Measurements from ENCODE around the gene ANAPC5.
"Not testable (repeated sequence)": the region's sequence is repeated elsewhere in the genome, so short reads cannot be mapped to it uniquely, and the experiment has no call there.

Gene ANAPC5, protein sequence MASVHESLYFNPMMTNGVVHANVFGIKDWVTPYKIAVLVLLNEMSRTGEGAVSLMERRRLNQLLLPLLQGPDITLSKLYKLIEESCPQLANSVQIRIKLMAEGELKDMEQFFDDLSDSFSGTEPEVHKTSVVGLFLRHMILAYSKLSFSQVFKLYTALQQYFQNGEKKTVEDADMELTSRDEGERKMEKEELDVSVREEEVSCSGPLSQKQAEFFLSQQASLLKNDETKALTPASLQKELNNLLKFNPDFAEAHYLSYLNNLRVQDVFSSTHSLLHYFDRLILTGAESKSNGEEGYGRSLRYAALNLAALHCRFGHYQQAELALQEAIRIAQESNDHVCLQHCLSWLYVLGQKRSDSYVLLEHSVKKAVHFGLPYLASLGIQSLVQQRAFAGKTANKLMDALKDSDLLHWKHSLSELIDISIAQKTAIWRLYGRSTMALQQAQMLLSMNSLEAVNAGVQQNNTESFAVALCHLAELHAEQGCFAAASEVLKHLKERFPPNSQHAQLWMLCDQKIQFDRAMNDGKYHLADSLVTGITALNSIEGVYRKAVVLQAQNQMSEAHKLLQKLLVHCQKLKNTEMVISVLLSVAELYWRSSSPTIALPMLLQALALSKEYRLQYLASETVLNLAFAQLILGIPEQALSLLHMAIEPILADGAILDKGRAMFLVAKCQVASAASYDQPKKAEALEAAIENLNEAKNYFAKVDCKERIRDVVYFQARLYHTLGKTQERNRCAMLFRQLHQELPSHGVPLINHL

DNA sequence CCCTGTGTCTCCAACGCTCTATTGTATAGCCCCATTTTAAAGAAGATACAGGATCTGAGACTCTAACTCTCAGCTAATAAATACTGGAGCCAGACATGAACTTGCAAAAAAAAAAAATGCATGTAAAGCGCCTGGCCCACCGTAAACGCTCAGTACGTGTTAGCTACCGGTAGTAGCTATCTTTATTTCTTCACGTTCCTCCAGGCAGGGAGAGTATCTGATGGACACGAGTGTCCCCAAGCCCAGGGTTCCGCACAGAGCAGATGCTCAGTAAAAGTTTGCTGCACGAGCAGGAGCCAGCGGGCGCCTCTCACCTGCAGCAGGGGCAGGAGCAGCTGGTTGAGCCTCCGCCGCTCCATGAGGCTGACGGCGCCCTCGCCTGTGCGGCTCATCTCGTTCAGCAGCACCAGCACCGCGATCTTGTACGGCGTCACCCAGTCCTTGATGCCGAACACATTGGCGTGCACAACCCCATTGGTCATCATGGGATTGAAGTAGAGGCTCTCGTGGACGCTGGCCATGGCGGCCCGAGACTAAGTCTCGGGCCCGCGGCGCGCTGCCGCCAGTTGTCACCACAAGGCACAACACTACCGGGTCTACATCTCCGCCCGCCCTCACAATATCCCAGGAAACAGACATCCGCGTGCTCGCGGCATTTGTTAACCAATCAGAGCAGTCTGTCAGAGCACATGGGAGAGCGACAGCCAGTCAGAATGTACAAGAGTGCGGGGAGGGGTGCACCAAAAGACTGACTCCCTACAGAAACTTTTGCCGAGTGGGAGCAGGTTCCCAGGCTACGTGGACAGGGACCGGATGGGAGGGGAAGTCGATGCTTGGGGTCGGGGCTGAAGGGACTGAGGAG, at the start of gene ANAPC5:
TSS of gene ANAPC5 (minus strand) at position 592 of the 862 bp plus-strand sequence. CDS start at position 521, 71 bp downstream.
- DNase-seq (ENCODE audit: low read depth) = peak; percentile 99

DNA sequence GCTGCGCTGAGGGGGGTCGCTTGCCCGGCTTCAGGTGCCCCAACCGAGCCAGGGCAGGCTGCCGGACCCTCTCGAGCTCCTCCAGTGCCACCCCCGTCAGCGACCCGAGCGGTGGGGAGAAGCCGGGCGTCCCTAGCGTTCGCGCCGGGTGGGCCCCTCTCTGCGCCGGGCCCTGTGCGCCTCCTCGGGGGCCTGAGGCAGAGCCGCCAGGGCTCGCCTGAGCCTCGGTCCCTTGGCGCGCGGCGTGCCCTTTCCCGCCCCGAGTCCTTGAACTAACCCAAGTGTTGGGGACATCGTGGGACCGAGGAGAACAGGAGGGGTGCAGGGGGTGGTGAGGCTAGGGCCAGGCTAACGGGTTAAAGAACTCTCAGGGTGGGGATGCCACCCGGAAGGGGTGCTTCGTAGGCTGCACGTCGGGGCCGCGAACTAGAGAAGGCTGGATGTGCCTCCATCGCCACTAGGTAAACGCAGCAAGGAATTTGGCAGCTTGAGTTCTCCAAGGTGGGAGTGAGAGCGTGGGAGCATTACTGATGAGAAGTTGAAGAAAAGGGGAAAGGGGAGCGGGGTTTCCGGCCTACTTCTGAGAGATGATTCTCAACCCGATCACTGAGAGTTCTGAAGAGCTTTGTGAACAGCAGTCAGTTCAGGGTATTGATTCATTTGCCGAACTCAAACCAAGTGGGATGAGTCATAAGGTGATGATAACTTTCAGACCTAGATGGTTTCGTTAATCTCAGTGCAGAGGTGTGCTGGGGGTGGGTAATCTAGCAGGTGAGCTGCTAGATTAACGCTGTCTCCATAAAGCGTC, 48.3 kb upstream of the ANAPC5 start:
- peak; percentile 80 for DNase-seq (ENCODE audit: low read depth)

DNA sequence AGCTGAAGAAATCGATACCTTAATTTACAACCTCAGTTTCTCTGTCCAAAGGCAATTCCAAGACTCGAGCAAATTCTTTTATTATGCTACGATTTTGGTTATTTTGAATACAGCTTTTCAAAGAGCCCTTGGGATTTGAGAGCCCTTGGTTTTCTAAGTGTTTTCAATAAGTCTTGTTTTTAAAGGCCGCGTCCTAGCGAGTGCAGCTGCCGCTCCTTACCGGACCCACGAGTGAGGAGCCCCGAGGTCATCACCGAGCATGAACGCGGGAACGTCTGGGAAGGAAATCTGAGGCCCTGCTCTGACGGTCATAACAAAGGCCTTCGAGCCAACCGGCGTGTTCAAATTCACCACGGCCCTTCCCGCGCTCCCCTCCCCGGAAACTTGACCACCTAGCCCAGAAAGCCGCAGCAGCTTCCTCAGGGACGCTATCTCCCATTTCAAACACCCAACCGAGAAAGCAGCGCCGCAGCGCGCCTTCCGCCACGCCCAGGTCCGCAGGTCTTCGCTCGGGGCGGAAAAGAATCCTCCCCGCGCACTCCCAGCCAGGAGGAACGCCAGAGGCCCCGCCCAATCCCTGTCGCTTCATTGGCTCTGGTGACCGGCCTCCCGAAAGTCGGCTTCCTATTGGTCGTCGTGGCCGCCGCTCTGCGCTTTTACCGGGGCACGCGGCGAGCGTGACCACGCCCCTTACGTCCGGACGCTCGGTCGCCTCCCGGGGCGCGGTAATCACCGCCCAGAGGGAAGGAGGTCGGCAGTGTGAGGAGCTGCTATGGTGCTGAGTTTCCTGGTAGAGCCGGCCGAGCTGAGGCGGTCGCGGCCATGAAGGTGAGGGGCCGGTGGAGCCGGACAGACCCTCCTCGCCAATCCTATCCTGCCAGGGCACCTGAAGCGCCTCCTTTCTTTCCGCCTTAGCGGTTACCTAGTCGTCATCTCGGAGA, 47.5 kb upstream of the ANAPC5 start, which contains the start of gene RNF34:
TSS of gene RNF34 (plus strand) at position 728 of the 941 bp plus-strand sequence. CDS start at position 823, 95 bp downstream.
- peak; percentile 99 for DNase-seq (ENCODE audit: low read depth)

DNA sequence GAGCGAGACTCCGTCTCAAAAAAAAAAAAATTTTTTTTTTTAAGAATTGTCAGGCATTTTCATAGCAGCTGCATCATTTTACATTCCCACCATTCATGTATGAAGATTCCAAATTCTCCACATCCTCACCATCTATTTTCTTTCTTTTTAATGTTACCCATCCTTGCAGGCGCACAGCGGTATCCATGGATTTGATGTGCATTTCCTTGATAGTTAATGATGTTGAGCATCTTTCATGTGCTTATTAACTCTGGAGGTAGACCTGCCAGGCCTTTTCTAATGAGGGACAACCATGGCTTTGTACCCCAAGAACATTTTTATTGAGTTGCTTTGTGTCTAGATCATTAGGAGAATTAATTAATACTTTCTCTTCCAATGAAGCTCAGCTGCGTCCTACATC, 46.1 kb upstream of the ANAPC5 start:
- no peak for DNase-seq (ENCODE audit: low read depth)

DNA sequence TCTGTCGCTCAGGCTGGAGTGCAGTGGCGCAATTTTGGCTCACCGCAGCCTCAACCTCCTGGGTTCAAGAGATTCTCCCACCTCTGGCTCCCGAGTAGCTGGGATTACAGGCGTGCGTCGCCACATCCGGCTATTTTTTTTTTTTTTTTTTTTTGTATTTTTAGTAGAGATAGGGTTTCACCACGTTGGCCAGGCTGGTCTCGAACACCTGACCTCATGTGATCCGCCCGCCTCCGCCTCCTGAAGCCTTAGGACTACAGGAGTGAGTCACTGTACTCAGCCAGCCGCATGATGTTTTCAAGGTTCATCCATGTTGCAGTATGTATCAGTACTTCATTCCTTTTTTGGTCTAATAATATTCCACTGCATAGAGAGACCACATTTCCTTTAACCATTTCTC, 45.3 kb upstream of the ANAPC5 start:
- no peak for DNase-seq (ENCODE audit: low read depth)

DNA sequence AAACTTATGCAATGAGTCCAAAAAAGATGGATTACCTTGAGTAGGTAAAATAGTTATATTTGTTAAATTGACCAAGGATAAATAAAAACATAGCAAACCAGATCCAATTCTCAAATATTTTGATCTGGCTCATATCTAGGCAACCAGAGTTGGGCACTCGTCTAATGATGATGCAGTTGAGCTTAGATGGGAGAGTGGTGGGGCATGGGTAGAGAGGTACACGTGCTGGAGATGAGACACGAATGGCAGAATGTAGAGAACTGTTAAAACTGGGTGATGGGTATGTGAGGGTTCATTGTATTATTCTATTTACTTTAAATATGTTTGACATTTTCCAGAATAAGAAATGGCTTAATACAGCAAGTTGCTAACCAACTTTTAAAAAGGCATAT, 40.1 kb upstream of the ANAPC5 start:
- no peak for DNase-seq (ENCODE audit: low read depth)

DNA sequence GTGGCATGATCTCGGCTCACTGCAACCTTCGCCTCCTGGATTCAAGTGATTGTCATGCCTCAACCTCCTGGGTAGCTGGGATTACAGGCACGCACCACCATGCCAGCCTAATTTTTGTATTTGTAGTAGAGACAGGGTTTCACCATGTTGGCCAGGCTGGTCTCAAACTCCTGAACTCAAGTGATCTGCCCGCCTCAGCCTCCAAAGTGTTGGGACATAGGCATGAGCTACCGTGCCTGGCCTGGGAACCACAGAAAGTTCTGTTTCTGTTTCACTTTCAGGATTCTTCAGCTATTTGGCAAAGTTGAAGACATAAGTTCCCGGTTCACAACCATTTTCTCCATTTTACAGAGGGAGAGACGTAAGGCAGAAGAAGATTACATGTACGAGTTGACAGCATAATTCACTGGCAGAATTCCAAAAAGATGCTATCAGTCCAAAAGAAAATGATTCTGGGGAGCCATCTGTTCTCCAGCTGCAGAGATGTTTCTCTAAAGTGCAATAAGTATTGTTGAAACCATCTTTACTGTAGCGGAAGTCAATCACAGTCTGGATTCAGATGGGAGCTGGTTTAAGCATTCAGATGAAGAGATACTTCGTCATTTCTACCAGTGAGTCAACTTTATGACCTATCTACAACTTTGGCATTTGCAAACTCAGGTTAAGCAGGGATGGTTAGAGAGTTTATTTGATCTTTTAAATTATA, 39.6 kb upstream of the ANAPC5 start:
- DNase-seq (ENCODE audit: low read depth) = peak; percentile 35

DNA sequence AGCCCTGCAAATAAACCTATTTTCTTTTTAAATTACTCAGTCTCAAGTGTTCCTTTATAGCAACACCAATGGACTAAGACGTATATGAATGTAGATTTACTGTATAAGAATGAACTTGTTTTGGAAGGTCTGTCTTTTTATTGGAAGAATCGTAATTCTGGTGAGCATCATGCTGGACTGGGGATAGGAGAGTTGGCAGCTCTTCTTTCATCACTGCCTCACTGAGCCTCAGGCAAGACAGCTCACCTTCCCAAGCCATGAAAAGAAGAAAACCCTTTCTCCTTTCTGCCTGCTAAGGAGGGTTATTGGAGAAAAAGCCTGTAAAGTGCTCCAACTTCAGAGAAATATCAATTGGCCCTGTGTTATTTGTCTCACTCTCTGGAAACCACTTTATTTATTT, 38.6 kb upstream of the ANAPC5 start:
- DNase-seq (ENCODE audit: low read depth) = peak; percentile 39

DNA sequence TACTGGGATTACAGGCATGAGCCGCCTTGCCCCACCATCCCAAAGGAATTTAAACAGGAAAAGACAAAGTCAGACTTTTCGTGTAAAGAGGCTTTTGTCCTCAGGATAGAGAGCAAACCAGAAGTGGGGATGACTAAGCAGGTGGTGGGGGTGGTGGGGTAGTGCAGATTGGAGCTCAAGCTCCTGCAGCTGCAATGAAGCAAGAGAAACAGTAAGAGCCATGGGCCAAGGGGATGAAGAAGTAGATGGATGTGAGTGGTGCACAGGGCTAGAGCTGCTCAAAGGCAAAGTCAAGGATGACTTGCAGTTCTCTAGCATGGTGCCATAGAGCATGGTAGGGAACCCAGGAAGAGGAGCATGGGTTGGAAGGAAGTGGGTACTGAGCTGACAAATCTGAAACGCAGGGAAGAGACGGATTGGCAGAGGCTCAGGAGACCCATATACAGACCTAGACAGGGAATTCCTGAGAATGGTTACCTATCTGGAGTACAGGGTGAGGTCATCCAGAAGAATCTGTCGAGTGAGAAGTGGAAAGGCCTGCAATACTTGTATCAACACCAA, 36.3 kb upstream of the ANAPC5 start:
- DNase-seq (ENCODE audit: low read depth) = peak; percentile 91

DNA sequence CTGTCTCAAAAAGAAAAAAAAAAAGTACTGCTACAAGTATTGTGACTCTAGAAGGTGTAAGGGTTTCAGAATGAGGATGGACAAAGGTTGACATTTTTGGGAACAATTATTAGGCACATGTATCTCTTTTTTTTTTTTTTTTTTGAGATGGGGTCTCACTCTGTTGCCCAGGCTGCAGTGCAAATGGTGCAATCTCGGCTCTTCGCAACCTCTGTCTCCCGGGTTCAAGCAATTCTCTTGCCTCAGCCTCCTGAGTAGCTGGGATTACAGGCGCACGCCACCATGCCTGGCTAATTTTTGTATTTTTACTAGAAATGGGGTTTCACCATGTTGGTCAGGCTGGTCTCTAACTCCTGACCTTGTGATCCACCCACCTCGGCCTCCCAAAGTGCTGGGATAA, 32.7 kb upstream of the ANAPC5 start:
- not testable (repeated sequence) for DNase-seq (ENCODE audit: low read depth)

DNA sequence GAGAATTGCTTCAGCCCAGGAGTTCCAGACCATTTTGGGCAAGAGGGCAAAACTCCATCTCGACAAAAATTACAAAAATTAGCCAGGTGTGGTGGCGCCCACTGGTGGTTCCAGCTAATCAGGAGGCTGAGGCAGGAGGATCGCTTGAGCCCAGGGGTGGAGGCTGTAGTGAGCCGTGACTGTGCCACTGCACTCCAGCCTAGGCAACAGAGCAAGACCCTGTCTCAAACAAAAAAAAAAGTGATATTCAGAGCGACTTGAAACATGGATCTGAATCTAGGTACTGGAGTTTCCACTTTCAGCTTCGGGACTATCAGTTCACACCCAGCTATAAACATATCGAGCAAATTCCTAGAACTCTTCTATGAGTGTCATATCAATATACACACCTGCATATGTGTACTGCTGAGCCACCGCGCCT, 31.4 kb upstream of the ANAPC5 start:
- DNase-seq (ENCODE audit: low read depth) = no peak

DNA sequence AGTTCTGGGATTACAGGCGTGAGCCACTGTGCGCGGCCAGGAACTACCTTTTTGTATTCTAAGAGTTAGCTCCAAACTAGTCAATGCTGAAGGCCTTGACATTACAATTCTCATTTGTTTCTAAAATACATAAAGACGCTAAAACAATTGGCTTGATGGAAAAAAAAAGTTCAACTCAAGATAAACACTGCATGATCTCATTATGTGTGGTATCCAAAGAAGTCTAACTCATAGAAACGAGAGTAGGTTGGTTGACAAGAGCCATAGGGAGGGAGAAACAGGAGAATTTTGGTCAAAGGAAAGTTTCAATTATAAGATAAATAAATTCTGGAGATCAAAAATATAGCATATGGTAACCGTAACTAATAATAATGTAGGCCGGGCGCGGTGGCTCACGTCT, 27.7 kb upstream of the ANAPC5 start:
- DNase-seq (ENCODE audit: low read depth) = no peak

DNA sequence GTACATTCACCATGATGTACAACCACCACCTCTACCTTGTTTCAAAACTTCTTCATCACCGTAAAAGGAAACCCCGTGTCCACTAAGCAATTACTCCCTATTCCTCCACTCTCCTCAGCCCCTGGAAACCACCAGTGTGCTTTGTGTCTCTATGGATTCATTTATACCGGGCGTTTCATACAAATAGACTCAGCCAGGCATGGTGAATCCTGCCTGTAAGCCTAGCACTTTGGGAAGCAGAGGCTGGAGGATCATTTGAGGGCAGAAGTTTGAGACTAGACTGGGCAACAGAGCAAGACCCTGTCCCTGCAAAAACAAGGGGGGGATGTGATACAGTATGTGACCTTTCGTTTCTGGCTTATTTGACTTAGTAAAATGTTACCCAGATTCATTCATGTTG, 26.5 kb upstream of the ANAPC5 start:
- no peak for DNase-seq (ENCODE audit: low read depth)

DNA sequence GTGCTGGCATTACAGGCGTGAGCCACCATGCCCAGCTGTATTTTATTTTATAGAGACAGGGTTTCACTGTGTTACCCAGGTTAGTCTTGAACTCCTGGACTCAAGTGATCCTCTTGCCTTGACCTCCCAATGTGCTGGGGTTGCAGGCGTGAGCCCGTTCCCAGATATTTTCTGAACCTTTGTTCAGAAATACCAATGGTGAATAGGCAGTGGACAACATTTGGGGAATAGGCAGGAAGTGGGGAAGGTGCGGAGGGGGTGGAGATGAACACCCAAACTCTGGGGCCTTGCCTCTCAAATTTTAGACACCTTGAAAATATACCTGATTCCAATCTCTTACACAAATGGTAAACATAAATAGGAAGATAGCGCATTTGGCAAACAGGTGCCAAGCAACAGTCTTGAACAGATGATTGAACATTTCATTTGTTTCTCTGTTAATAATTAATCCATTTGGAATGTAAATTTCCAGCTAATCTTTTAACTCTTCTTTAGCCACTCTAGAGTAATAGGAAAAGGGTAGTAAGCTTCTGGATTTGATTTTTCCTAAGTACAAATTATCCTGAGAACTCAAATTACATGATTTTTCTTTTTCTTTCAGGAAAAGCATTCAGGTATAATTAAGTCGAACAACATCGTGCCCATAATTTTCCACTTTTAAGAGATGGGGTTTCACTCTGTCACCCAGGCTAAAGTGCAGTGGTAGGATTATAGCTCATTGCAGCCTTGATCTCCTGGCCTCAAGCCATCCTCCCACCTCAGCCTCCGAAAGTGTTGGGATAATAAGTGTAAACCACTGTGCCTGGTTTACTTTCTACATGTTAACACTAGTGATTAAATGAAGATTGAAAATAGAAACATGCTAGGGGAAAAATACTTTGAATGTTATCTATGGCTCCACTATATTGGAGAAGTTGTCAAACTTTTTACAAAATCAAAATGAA, 24.8 kb upstream of the ANAPC5 start:
- no peak for DNase-seq (ENCODE audit: low read depth)

DNA sequence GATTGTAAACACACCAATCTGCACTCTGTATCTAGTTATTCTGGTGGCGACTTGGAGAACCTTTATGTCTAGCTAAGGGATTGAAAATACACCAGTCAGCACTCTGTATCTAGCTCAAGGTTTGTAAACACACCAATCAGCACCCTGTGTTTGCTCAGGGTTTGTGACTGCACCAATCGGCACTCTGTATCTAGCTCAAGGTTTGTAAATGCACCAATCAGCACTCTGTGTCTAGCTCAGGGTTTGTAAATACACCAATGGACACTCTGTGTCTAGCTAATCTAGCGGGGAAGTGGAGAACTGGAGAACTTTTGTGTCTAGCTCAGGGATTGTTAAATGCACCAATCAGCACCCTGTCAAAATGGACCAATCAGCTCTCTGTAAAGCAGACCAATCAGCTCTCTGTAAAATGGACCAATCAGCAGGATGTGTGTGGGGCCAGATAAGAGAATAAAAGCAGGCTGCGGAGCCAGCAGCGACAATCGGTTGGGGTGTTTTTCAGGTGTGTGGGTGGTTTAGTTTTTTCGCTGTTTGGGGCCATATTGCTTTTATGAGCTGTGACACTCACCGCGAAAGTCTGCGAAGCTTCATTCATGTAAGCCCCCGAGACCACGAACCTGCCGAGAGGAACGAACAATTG, 22.9 kb upstream of the ANAPC5 start:
- not testable (repeated sequence) for DNase-seq (ENCODE audit: low read depth)

DNA sequence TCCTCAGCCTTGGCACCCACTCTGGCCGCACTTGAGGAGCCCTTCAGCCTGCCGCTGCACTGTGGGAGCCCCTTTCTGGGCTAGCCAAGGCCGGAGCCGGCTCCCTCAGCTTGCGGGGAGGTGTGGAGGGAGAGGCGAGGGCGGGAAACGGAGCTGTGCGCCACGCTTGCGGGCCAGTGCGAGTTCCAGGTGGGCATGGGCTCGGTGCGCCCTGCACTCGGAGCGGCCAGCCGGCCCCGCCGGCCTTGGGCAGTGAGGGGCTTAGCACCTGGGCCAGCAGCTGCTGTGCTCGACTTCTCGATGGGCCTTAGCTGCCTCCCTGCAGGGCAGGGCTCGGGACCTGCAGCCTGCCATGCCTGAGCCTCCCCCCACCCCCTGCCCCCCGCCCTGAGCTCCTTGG, 22.1 kb upstream of the ANAPC5 start:
- DNase-seq (ENCODE audit: low read depth) = not testable (repeated sequence)

DNA sequence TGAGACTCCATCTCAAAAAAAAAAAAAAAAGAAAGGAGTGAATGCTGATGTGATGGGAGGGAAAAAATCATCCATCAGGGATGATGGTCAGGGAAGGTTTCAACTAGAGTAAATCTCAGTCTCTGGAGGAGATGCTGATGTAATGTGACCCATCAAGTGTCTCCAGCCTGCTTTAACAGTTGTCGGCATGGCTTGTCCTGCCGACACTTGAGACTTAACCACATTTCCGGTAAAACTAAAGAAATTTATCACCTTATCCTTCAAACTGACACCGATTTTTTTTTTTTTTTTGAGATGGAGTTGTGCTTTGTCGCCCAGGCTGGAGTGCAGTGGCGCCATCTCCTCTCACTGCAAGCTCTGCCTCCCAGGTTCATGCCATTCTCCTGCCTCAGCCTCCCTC, 21.5 kb upstream of the ANAPC5 start:
- DNase-seq (ENCODE audit: low read depth) = no peak

DNA sequence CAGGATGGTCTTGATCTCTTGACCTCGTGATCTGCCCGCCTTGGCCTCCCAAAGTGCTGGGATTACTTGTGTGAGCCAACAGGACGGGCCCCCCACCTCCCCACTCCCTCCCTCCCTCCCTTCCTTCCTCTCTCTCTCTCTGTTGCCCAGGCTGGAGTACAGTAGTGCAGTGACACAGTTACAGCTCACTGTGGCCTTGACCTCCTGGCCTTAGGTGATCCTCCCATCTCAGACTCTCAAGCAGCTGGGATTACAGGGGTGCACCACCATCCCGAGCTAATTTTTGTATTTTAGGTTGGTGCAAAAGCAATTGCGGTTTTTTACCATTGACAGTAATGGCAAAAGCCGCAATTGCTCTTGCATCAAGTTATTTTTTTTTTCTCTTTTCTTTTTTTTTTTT, 19.2 kb upstream of the ANAPC5 start:
- no peak for DNase-seq (ENCODE audit: low read depth)

Measured in ELR (cell line).